ENCODE results near the gene CARD10. TPM values are rescaled to one million over a fixed set of nuclear protein-coding genes. Genes with fewer than 3 reads are reported as not detected.

The CARD10 gene
- total RNA-seq, 1 donor from 2014 or later = 31.6 TPM

DNA sequence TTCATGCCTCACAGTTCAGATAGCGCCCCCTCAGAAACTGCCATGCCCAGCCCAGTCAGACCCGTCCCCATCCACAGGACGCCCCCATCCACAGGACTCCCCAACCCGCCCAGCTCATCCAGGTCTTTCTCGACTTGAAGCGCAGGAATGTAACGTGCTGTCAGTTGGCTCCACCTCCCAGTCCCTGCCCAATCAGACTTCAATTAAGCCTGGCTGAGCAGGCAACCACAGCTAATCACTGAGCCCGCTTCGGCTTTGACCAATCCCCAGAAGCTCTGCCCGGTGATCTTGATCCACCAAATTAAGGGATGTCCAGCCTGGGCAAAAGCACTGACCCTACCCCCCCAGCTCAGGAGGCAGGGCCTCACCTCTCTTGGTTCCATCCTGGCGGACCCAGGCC is 22.6 kb downstream of the CARD10 start:
- DNase-seq (ENCODE audit: low spot score) (no peak), ATAC-seq (no peak)
- intact Hi-C loops (cut with DNase I) = no loop called here

- DNase-seq (ENCODE audit: low spot score) = no peak
- ATAC-seq = no peak
- intact Hi-C loops (cut with DNase I) = no loop called here
Observed at GRCh38 chr22:37493979-37494378, 25.2 kb downstream of the CARD10 start.

DNA sequence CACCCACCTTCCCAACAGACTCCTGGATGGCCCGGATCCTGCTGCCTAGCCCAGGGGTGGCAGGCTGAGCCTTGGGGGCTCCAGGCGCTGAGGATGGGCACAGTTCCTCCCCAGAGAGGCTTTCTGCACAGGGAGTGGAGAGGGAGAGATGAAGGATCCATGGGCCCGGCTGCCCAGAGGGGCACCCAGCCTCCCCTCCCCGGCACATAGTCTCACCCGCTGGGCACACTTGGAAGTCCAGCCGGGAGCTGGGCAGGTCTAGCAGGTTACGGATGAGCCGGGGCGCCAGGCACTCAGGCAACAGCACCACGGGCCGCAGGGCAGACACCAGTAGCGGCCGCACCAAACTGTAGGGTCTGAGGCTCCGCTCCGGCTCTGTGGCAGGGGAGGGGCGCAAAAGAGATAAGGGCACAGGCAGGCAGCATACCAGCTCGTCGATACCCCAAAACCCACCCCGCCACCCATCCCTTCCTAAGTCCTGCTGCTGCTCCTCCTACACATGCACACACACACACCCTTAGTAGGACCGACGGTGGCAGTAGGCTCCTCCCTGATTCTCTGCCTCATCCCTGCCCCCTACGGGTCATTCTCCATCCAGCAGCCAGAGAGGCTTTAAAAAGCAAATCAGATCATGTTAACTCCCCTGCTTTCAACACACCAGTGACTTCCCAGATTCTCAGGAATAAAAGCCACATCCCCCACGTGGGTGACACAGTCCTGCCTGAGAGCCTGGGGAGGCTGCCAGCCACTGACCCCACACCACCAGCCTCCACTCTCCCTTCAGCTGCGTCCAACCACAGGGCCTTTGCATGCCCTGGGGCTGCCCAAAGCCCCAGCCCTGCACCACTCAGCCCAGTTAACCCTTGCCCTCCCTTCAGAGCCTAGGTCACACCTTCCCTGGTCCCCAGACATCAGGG is 26.5 kb downstream of the CARD10 start:
- intact Hi-C loops (cut with DNase I) = no loop called here
- no peak for DNase-seq (ENCODE audit: low spot score)
- no peak for ATAC-seq

DNA sequence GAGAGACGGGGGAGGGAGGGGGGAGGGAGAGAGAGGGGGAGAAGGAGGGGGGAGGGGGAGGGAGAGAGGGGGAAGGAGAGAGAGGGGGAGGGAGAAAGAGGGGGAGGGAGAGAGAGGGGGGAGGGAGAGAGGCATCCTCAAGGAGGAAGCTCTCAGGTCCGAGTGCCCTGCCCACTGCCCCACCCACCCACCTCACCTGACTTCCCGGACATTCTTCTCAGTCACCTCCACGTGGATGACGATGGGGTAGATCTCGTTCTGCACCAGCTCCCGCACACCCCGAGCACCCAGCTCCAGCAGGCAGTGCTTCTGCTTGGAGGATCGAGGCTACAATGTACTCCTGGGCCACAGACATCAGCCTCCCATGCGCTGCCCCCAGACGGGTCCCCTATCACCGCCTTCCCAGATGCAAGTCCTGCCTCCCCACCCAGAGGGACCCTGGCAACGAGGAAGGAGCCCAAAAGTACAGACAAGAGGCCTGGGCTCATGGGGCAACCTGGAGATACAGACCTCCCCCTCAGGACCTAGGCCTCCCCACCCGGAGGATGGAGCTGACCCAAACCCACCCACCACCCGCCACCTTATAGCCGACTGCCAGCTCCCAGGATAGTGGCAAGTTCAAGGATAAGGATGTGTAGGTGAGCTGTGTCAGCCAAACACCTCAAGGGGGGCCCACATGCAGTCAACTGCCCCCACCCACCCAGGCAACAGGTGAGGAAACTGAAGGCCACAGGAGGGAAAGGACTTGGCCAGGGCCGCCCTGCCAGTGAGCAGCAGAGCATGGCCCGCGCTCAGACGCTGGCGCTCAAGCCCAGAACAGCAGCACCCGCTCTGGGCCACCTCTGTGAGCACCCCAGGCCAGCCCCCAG is 27.4 kb downstream of the CARD10 start:
- ATAC-seq (no peak), DNase-seq (ENCODE audit: low spot score) (no peak)
- intact Hi-C loops (cut with DNase I) = no loop called here

DNA sequence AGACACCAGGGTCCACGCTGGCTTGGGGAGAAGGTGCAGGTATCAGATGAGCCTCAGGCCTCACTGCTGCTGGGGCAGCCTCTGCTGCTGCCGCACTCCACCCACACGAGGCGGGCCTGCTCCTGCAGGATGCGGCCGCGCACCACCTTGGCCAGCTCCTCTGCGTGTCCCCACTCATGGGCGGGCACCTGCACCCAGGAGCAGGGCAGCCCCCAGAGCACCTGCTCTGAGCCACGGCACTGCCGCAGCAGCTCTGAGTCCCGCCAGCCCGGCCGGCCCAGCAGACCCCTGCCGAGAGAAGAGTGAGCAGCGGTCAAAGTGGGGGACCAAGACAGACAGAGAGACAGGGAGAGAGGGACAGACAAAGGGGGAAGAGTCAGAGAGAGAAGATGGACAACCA is 28.1 kb downstream of the CARD10 start:
- intact Hi-C loops (cut with DNase I) = no loop called here
- ATAC-seq (no peak), DNase-seq (ENCODE audit: low spot score) (no peak)

DNA sequence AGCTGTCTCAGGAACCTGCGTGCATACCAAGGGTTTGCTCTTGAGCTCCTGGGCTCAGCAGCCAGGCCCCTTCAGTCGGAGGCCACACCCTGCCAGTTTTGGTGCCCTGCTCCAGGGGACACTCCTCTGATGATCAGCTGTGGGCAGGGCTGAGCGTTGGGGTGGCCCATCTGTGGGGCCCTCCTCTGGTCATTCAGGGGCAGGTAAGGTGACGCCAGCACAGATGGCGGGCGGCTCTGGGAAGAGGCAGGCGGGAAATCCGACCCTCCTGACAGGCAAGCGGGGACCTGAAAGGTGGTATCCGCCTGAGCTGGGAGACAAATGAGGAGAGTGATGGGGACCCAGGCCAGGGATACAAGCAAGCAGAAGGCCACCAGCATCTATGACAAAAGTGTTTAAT is 29.2 kb downstream of the CARD10 start:
- ATAC-seq (no peak), DNase-seq (ENCODE audit: low spot score) (no peak)
- intact Hi-C loops (cut with DNase I) = no loop called here

DNA sequence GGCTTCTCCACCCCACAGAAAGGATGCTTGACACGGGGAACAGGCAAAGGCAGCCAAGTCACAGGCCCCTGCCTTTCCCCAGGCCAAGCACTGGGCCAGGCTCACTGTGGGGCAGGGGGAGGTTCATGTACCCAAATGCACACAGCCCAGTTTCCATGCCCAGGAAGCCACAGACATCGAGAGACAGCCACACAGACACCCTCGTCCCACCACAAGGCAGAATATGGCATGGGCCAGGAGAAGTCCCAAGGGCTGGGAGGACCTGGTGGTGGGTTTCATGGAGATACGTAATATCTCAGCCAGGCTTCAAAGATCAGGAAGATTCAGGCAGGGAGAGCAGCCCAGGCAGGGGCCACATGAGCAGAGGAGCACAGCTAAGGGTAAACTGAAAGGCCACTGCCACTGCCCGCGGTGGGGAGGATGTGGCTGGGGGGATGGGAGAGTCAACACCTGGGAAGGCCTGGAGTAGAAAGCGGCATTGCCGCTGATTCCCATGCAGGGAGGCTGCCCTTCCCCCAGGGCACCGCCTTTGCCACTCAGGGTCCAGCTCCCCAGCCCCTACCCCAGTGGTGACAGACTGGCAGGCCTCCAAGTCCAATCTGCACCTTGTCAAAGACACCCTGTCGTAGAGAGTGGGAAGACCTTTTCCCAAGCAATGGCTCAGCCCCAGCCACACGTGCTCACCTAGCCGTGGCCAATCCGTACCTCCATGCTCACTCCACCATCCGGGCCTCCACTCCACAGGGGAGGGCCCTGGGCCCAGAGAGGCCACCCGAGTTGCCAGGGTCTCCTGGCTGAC is 30.7 kb downstream of the CARD10 start:
- ATAC-seq (no peak), DNase-seq (ENCODE audit: low spot score) (no peak)
- intact Hi-C loops (cut with DNase I) = no loop called here

DNA sequence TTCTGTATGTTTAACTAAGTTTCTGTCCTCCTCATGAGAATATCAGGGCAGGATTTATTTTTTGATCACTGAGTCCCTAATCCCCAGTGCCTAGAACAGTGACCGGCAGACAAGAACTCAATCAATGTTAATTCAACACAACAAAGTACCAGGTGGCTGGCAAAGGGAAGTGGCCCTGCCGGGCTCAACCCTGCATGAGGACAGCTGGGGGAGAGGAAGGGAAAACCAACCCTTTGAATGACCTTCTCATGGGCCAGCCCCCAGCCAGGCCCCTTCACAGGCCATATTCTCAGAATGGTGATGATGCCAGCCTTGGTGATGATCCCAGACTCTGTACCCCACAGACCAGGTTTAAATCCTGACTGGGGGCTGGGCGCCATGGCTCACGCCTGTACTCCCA is 31.6 kb downstream of the CARD10 start:
- DNase-seq (ENCODE audit: low spot score) (no peak), ATAC-seq (no peak)
- intact Hi-C loops (cut with DNase I) = no loop called here

- ATAC-seq (no peak), DNase-seq (ENCODE audit: low spot score) (no peak)
- intact Hi-C loops (cut with DNase I) = no loop called here
Observed at GRCh38 chr22:37487129-37487528, 32.1 kb downstream of the CARD10 start.

GRCh38 chr22:37486224-37486845 is 32.9 kb downstream of the CARD10 start, which contains the start of gene MFNG:
MFNG (minus strand) TSS chr22:37486384; CDS start chr22:37486177, 207 bp downstream.
- ATAC-seq (peak; percentile 82), DNase-seq (ENCODE audit: low spot score) (peak; percentile 80)
- intact Hi-C loops (cut with DNase I) = no loop called here

DNA sequence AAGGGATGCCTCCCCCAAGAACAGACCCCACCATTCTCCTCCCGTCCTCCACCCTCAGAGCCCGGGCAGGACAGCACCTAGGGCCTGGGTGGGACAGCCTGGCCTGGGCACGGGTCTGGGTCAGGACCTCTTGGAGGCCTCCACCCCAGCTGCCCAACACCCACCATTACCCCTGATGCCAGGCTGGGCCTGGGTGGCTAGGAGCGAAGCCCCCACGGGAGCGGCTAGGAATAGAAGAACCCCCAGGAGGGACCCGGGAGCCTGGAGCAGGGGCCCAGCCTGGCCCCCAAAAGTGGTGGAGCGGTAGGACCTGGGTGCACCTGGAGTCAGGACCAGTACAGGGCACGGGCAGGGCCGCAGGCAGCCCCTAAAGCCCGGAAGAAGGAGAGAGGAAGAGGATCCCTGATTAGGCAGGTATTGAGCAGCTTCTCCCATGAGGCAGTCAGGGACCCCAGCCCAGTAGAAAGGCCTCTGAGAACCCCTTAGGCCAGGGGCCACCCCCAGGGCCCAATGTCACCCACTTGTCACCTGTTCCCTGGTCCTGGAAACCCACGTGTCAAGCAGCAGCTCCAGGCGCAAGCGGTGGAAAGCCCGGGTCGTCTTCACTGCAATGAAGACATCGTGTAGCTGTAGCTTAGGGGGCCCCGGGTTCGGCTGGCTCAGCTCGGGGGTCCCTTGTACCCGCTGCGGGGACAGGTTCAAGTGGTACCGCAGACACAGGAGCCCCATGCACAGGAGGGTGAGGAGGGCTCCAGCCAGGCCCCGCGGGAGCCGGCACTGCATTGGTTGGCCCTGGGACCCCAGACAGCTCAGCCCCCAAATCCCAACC is 33.6 kb downstream of the CARD10 start:
- DNase-seq (ENCODE audit: low spot score) (no peak), ATAC-seq (peak; percentile 1)
- intact Hi-C loops (cut with DNase I) = no loop called here

GRCh38 chr22:37484480-37485394 is 34.5 kb downstream of the CARD10 start:
- intact Hi-C loops (cut with DNase I) = no loop called here
- ATAC-seq (peak; percentile 64), DNase-seq (ENCODE audit: low spot score) (peak; percentile 84)

DNA sequence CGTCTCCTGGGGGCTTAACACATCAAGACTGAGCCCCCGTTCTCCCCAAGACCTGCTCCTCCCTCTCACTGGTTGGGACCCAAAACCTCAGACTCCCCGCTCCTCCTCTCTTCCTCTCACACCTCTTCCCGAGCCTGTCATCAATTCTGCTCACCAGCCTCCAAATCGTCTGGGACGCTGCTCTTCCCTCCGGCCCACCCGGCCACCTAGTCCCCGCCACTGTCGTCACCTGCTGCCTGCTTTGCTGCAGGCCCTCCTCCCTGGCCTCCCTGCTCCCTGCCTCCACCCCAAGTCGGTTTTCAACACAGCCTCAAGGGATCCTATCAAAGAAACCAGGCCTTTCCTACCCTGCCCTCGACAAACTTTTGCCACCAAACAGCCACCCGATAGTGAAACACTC is 36.2 kb downstream of the CARD10 start:
- ATAC-seq (no peak), DNase-seq (ENCODE audit: low spot score) (no peak)
- intact Hi-C loops (cut with DNase I) = no loop called here

DNA sequence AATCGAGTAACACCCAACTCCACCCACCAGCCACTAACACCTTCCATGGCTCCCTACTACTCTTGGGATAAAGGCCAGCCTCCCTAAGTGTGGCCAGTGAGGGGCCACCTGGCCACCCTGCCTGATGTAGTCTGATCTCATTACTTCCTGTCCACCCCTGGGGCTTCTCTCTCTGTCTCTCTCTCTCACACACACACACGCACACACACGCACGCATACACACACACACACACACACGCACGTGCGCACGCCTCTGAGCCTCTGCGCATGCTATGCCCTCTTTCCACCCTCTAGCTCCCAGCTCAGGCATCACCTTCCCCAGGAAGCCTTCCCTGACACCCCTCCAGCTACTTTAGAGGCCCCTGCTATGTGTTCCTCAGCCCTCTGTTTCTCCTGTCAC is 37.0 kb downstream of the CARD10 start:
- DNase-seq (ENCODE audit: low spot score) (no peak), ATAC-seq (no peak)
- intact Hi-C loops (cut with DNase I) = no loop called here

DNA sequence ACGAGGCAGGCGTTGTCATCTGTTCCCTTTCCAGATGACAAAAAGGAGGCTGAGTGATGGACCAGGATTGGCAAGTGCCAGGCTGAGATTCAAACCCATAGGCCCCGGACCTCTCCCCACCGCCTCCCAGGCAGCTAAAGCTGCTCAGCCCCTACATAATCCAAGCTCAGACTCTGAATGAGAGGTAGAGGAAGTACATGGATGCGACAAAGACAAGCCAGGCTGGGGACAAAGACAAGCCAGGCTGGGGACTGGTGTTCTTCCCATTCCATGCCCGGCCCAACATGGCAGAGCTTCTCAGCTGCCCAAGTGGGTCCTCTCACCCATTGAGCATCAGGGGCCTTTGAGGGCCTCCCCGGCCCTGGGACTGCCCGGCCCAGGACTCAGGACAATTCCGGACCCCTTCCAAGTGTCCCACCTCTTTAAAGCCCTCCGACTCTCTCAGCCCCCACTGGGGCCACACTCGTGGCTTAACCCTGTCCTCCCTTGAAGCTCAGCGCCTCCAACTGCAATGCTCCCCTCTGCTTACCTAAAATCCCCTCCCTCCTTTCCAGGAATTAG is 37.8 kb downstream of the CARD10 start:
- intact Hi-C loops (cut with DNase I) = no loop called here
- DNase-seq (ENCODE audit: low spot score) = no peak
- ATAC-seq = no peak

All from sciatic nerve (tissue), 2 donors.